Spleen (tissue), 11 donors: Measurements from ENCODE around the gene REN. TPM values are rescaled to one million over a fixed set of nuclear protein-coding genes. Genes with fewer than 3 reads are reported as not detected.

Source experiments
- DNase-seq: peaks from one replicate; pipeline ENCODE4 v3.0.0-alpha.2; 2020
- H3K27ac ChIP-seq, 8 donors: fragments of 200-600 bp; sonication (generic) in 7 of 8; 1 replicate in 4 of 8; 2 replicates in 4 of 8; pipeline versions ENCODE4 v1.5.0 to v1.8.0; 2016 to 2021; ENCODE audit warnings: inconsistent platforms in 4 of 8, mild to moderate bottlenecking in 4 of 8, moderate library complexity in 1 of 8
- H3K27me3 ChIP-seq, 7 donors: fragments of 200-600 bp; sonication (generic) in 6 of 7; replicated peaks in 1 of 7; 1 replicate in 4 of 7; 2 replicates in 3 of 7; pipeline versions ENCODE4 v1.5.0 to v1.8.0; 2016 to 2021; ENCODE audit warnings: inconsistent platforms in 3 of 7, mild to moderate bottlenecking in 1 of 7
- H3K36me3 ChIP-seq, 6 donors: fragments of 200-600 bp; sonication (generic) in 5 of 6; 1 replicate in 4 of 6; 2 replicates in 2 of 6; pipeline versions ENCODE4 v1.5.0 to v1.8.0; 2016 to 2021; ENCODE audit warnings: inconsistent platforms in 2 of 6
- H3K4me1 ChIP-seq, 6 donors: fragments of 200-600 bp; sonication (generic) in 5 of 6; 1 replicate in 3 of 6; 2 replicates in 3 of 6; pipeline versions ENCODE4 v1.5.0 to v1.8.0; 2016 to 2021; ENCODE audit warnings: inconsistent platforms in 3 of 6
- H3K4me3 ChIP-seq, 8 donors: fragments of 200-600 bp; sonication (generic) in 7 of 8; 1 replicate in 4 of 8; 2 replicates in 4 of 8; pipeline versions ENCODE4 v1.5.0 to v1.8.0; 2016 to 2021; ENCODE audit warnings: inconsistent platforms in 4 of 8, mild to moderate bottlenecking in 4 of 8, moderate library complexity in 2 of 8
- H3K9me3 ChIP-seq, 8 donors: fragments of 200-600 bp; sonication (generic) in 7 of 8; 1 replicate in 4 of 8; 2 replicates in 4 of 8; pipeline versions ENCODE4 v1.5.0 to v1.8.0; 2016 to 2021; ENCODE audit warnings: inconsistent platforms in 4 of 8
- POLR2A ChIP-seq, 3 donors: fragments of 450-650 bp; IDR thresholded peaks; one replicate each; pipeline ENCODE4 v1.5.1; 2017; ENCODE audit warnings: antibody characterized with exemption in 3 of 3, mild to moderate bottlenecking in 1 of 3
- POLR2AphosphoS5 ChIP-seq, 3 donors: sonication (generic); formaldehyde crosslinking; IDR thresholded peaks; one replicate each; pipeline ENCODE4 v1.5.1; 2017; ENCODE audit warnings: antibody characterized with exemption in 3 of 3
- WGBS, 5 donors: extraction: QIAGEN DNeasy Blood & Tissue Kit in 3 of 5; methylation state at CpG; one replicate each; pipeline versions ENCODE4 v1.1.5 to v1.1.7; 2013 to 2018; 5-methylcytosine and 5-hydroxymethylcytosine counted together
- intact Hi-C: fragments of 100-400 bp; cut with DNase I; formaldehyde crosslinking; loops from one replicate; pipeline ENCODE4 v1.15.0; 2023; ENCODE audit warnings: low total_unique reads
- polyA plus RNA-seq, 3 donors: library from polyadenylated mRNA; stranded (reverse); fragments of 200-250 nt; gene quantifications; one replicate each; pipeline ENCODE4 v1.2.1, GENCODE V29; 2013
- total RNA-seq, 7 donors: library from RNA; depleted of rRNA in 3 of 7; stranded (reverse); fragments of >200 nt in 3 of 7; fragmentation: NEBNext Ultra II Directional in 4 of 7; extraction: Animal tissue kit (Norgen Biotek cat#: 25700) in 4 of 7; gene quantifications; one replicate each; pipeline versions ENCODE4 v1.1.0 to v1.2.1, GENCODE V29; 2016 to 2021
- TF ChIP-seq, protein P1 (sequence below), 11 experiments: fragments of 200-600 bp in 7 of 11; fragments of 450-650 bp in 4 of 11; sonication (generic) in 4 of 11; IDR thresholded peaks in 8 of 11; conservative IDR thresholded peaks in 3 of 11; 1 replicate in 7 of 11; 2 replicates in 4 of 11; pipeline versions ENCODE4 v1.4.0 to v1.8.0; 2016 to 2021; ENCODE audit warnings: antibody characterized with exemption in 11 of 11, inconsistent platforms in 4 of 11, mild to moderate bottlenecking in 1 of 11
- donor health status: healthy with polysubstance abuse.
- donor health status: DM: no; HTN: no; CAD: no; lungs with moderate emphysema.
- donor health status: DM: no; HTN: no; CAD: no.
- donor health status: Bipolar disorder and iron deficiency.
- donor health status: healthy.
- donor health status: DM: no; HTN: no; CAD: no.
- donor health status: DM: yes; HTN: yes; CAD: no.

The REN gene
- total and polyA plus RNA-seq, 10 donors = 0.12 to 0.25 TPM; not detected in 8

DNA sequence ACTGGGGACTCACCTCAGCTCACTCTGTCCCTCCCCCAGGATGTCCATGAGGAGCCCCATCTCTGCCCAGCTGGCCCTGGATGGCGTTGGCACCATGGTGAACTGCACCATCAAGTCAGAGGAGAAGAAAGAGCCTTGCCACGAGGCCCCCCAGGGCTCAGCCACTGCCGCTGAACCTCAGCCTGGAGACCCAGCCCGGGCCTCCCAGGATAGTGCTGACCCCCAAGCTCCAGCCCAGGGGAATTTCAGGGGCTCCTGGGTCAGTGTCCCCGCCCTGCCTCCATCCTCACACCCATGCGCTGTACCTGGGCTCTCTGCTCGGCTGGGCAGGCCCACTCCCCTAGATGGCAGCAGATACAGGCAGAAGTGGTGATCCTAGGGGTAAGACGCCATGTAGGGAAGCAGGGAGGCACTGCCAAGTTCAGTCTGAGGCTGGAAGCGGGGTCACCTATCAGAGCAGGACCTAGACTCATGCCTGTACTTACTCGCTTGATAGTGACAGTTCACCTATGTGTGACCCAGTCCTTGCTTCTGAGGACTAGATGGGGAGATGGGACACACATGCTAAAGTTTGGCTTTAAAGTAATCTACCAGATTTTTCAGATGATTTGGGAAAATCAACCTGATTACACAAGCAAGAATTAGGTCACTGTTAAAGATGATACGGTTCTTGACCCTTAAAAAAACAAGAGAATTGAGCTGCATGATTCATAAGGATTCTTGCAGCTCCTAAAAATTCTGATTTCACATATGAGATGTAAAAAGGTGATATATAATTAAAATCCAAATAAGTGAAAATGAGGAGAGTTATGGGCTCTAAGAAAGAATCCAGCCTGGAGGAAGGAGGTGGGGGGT, 53.0 kb downstream of the REN start:
- Histone ChIP-seq H3K27me3 (no peaks in the 10 kb centered on the region), H3K36me3 (peaks cover 0 to 18% (median 0%) of the 10 kb centered on the region in 6 donors), H3K4me1 (peaks cover 0 to 16% (median 11%) of the 10 kb centered on the region in 6 donors), H3K4me3 (no peak overlapping the region), H3K9me3 (no peaks in the 10 kb centered on the region), H3K27ac (no peak overlapping the region)
- TF ChIP-seq POLR2A (IDR thresholded peaks at IDR 0.05) = no peak
- TF ChIP-seq, protein P1, sequence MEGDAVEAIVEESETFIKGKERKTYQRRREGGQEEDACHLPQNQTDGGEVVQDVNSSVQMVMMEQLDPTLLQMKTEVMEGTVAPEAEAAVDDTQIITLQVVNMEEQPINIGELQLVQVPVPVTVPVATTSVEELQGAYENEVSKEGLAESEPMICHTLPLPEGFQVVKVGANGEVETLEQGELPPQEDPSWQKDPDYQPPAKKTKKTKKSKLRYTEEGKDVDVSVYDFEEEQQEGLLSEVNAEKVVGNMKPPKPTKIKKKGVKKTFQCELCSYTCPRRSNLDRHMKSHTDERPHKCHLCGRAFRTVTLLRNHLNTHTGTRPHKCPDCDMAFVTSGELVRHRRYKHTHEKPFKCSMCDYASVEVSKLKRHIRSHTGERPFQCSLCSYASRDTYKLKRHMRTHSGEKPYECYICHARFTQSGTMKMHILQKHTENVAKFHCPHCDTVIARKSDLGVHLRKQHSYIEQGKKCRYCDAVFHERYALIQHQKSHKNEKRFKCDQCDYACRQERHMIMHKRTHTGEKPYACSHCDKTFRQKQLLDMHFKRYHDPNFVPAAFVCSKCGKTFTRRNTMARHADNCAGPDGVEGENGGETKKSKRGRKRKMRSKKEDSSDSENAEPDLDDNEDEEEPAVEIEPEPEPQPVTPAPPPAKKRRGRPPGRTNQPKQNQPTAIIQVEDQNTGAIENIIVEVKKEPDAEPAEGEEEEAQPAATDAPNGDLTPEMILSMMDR (IDR thresholded peaks at IDR 0.05 in 8 of 11, conservative IDR thresholded peaks at IDR 0.05 in 3 of 11) = no peak
- TF ChIP-seq POLR2AphosphoS5 (IDR thresholded peaks at IDR 0.05) = no peak
- WGBS, 5 donors = 78 to 91% (median 82%) methylated on average over 4 to 11 of the region's 11 CpGs
- intact Hi-C loops = no loop called here
- no peak for DNase-seq

DNA sequence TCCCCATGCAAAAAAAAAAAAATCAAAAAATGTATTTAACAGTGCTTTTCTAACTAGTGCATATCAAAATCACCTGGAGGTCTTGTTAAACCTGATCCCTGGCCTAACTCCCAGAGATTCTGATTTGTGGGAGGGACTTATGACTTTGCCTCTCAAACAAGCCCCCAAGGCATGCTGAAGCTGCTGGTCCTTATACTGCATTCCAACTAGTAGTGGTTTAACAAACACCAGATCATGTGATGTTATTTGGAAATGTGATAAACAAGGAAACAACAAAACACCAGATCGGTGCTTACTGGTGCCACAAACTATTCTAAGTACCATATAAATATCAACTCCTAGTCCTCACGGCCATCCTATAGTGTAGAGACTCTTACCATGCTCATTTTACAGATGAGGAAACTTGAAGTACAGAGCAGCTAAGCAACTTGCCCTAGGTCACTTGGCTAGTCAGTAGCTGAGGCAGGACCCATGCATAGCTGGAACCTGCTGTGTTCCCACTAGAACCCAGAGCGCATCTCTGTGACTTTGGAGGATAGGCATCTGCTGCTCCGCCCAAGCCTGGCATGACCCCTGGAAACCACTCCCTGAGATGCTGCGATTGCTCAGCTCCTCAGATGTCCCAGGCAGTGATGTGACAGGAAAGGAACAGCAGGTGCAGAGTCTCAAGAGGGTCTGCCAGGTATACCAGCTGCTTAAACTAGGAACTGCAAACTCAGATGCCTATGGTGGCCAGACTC, 55.1 kb downstream of the REN start:
- H3K36me3 ChIP-seq = no peaks in the 10 kb centered on the region
- 75 to 91% (median 83%) methylated on average over 5 of the region's 5 CpGs for WGBS, 5 donors

DNA sequence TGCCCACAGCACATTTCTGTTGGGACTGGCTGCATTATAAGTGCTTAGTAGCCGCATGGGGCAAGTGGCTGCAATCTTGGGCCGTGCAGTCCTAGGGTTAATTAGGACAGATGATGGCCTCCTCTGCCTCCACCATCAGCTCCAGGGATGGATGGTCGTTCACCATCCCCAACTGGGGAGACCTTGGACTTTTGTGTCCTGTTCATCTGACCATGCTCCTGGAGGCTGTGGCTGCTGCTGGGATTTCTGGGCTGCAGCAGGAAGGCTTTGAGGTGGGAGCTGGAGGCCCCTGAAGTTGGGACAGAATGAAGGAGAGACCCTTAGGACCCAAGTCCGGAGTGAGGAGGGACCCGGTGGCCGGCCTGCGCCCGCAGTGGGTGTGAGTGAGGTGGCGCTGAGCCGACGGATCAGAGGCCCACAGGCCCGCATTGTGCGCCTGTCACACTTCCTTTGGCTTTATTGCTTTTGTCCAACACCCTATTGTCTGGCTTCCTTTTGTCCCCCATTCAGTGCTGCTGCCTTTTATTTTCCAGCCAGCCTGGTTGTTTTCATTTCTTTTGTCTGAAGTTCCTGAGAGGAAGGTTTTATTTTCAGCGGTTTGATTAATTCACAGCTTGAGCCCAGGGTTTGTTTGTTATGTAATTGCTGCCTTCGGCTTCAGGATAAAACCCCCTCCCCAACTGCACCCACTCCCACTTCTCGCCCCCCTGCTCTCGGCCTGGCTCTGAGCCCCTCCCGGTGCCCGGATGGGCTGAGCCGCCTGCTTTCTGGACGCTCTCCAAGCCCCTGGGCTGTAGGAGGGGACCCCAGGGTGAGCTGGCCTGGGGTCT, 57.6 kb downstream of the REN start:
- DNase-seq = no peak
- WGBS, 5 donors = 52 to 72% (median 55%) methylated on average over 17 to 21 of the region's 21 CpGs
- Histone ChIP-seq H3K36me3 (no peaks in the 10 kb centered on the region), H3K4me3 (no peak overlapping the region), H3K27ac (peak overlapping the region in 6 of 8 donors; percentile 11 to 66 (median 54)), H3K4me1 (peaks cover 8 to 57% (median 33%) of the 10 kb centered on the region in 6 donors), H3K27me3 (no peaks in the 10 kb centered on the region), H3K9me3 (no peaks in the 10 kb centered on the region)
- intact Hi-C loops = no loop called here
- TF ChIP-seq POLR2AphosphoS5 (IDR thresholded peaks at IDR 0.05) = peak in 1 of 3 donors; percentile 40
- TF ChIP-seq, protein P1 (IDR thresholded peaks at IDR 0.05 in 8 of 11, conservative IDR thresholded peaks at IDR 0.05 in 3 of 11) = no peak

More for the DNA sequence above, 55.1 kb downstream of the REN start:
- intact Hi-C loops = no loop called here
- Histone ChIP-seq H3K27me3 (no peaks in the 10 kb centered on the region), H3K27ac (no peak overlapping the region), H3K9me3 (no peaks in the 10 kb centered on the region), H3K4me3 (no peak overlapping the region), H3K4me1 (peaks cover 0 to 32% (median 16%) of the 10 kb centered on the region in 6 donors)
- TF ChIP-seq POLR2AphosphoS5 (IDR thresholded peaks at IDR 0.05) = no peak
- TF ChIP-seq, protein P1 (IDR thresholded peaks at IDR 0.05 in 8 of 11, conservative IDR thresholded peaks at IDR 0.05 in 3 of 11) = no peak
- no peak for TF ChIP-seq POLR2A (IDR thresholded peaks at IDR 0.05)
- DNase-seq = no peak
